K562 (cell line): ENCODE measurements around the gene CUEDC2. TPM values are rescaled to one million over a fixed set of nuclear protein-coding genes. Genes with fewer than 3 reads are reported as not detected.

Experiments
- ATAC-seq: fragments of 200-7000 bp; cut with Tn5 transposase; 3 replicates; pipeline ENCODE4 v1.9.1; 2020; ENCODE audit warnings: moderate library complexity
- BruUV-seq: library from RNA; stranded (reverse); fragments of 400-500 nt; replicated peaks from 2 replicates; lab custom pipeline; 2021; lab: Mats Ljungman, UMichigan
- CTCF ChIA-PET: fragments of 300-600 bp; formaldehyde crosslinking; extraction: SDS; loops from one replicate; lab custom pipeline; 2021; ENCODE audit warnings: low intra/inter-chr PET ratio; lab: Yijun Ruan, JAX
- POLR2A ChIA-PET: fragments of 300-600, 350-650 bp; sonication (Branson Sonifier 250); formaldehyde crosslinking; extraction: SDS; loops from one replicate; lab custom pipeline; 2021; ENCODE audit warnings: antibody characterized with exemption, inconsistent platforms; lab: Yijun Ruan, JAX
- DNase-seq, 4 experiments: peaks; one replicate each; pipeline versions ENCODE4 v3.0.0 to v3.0.0-alpha.2; 2011 to 2018; ENCODE audit warnings: low spot score in 3 of 4, mixed read lengths in 3 of 4; ENCODE audit errors: extremely low read depth in 1 of 4
- FAIRE-seq: peaks from 2 replicates; lab custom pipeline; 2011; peaks lifted over from hg19 to GRCh38; lab: Jason Lieb, UNC
- H2AFZ ChIP-seq: 2 replicates; pipeline ENCODE4 v1.6.0; 2011; ENCODE audit warnings: low read depth, low read length, control low read depth, inconsistent platforms
- H3K27ac ChIP-seq: fragments of 200-600 bp; 3 replicates; pipeline ENCODE4 v1.8.0; 2011; ENCODE audit warnings: low read depth, mild to moderate bottlenecking, control low read depth, inconsistent platforms, low read length, moderate library complexity, mixed read lengths; ENCODE audit errors: extremely low read depth
- H3K27me3 ChIP-seq, 2 experiments: fragments of 300-600 bp in 1 of 2; 2 replicates in 1 of 2; 3 replicates in 1 of 2; pipeline versions ENCODE4 v1.6.0 to v1.8.0; 2011; ENCODE audit warnings: inconsistent platforms in 2 of 2, low read length in 2 of 2, mild to moderate bottlenecking in 1 of 2, mixed read lengths in 1 of 2, moderate library complexity in 1 of 2; ENCODE audit not compliant: control insufficient read depth in 2 of 2, insufficient read depth in 2 of 2
- H3K36me3 ChIP-seq: fragments of 300-600 bp; 3 replicates; pipeline ENCODE4 v1.8.0; 2011; ENCODE audit warnings: mild to moderate bottlenecking, low read length, inconsistent platforms; ENCODE audit not compliant: control insufficient read depth, insufficient read depth
- H3K4me1 ChIP-seq, 2 experiments: fragments of 200-600 bp in 1 of 2; replicated peaks in 1 of 2; 2 replicates in 1 of 2; 3 replicates in 1 of 2; pipeline versions ENCODE4 v1.5.1 to v1.8.0; 2011; ENCODE audit warnings: inconsistent platforms in 2 of 2, low read length in 2 of 2, mild to moderate bottlenecking in 1 of 2, mixed read lengths in 1 of 2, moderate library complexity in 1 of 2; ENCODE audit not compliant: control insufficient read depth in 2 of 2, insufficient read depth in 2 of 2
- H3K4me2 ChIP-seq: 2 replicates; pipeline ENCODE4 v1.6.1; 2011; ENCODE audit warnings: low read length, control low read depth, inconsistent platforms, mixed read lengths; ENCODE audit not compliant: insufficient read depth
- H3K4me3 ChIP-seq: fragments of 200-600 bp; sonication (generic), shearing (Covaris generic); 2 replicates; pipeline ENCODE4 v1.5.1; 2016; ENCODE audit warnings: control low read depth, inconsistent platforms
- H3K79me2 ChIP-seq: fragments of 200-600 bp; 3 replicates; pipeline ENCODE4 v1.8.0; 2011; ENCODE audit warnings: low read length, inconsistent platforms; ENCODE audit not compliant: control insufficient read depth, insufficient read depth
- H3K9ac ChIP-seq, 2 experiments: 2 replicates each; pipeline versions ENCODE4 v1.6.0 to v1.6.1; 2011; ENCODE audit warnings: low read depth in 2 of 2, low read length in 2 of 2, control low read depth in 1 of 2, inconsistent platforms in 1 of 2, mild to moderate bottlenecking in 1 of 2, mixed read lengths in 1 of 2; ENCODE audit not compliant: insufficient read depth in 1 of 2
- H3K9me1 ChIP-seq: one replicate; pipeline ENCODE4 v1.6.0; 2011; ENCODE audit warnings: inconsistent platforms, mild to moderate bottlenecking, low read length, moderate library complexity; ENCODE audit not compliant: control insufficient read depth, insufficient read depth
- H3K9me3 ChIP-seq: replicated peaks from 2 replicates; pipeline ENCODE4 v1.5.1; 2011; ENCODE audit warnings: low read depth, low read length, inconsistent platforms; ENCODE audit not compliant: control insufficient read depth, insufficient read depth
- H4K20me1 ChIP-seq: replicated peaks from 2 replicates; pipeline ENCODE4 v1.6.1; 2011; ENCODE audit warnings: low read length, inconsistent platforms, mixed read lengths; ENCODE audit not compliant: control insufficient read depth, insufficient read depth
- E2F8 ChIP-seq: fragments of 450-650 bp; IDR thresholded peaks from 2 replicates; pipeline ENCODE4 v1.7.1; 2018; ENCODE audit warnings: mild to moderate bottlenecking, low read depth; ENCODE audit not compliant: partially characterized antibody
- EP400 ChIP-seq: fragments of 450-650 bp; IDR thresholded peaks from 2 replicates; pipeline ENCODE4 v1.6.1; 2017; ENCODE audit warnings: antibody characterized with exemption, mild to moderate bottlenecking, moderate library complexity
- GTF2E2 ChIP-seq: fragments of 200-800 bp; sonication (Bioruptor generic); IDR thresholded peaks from 2 replicates; pipeline ENCODE4 v1.6.1; 2016; ENCODE audit warnings: missing genetic modification characterization, missing compliant biosample characterization
- HMGXB4 ChIP-seq: sonication (generic); formaldehyde crosslinking; IDR thresholded peaks from 2 replicates; pipeline ENCODE4 v1.8.1; 2023; ENCODE audit warnings: mild to moderate bottlenecking, missing genetic modification reagents
- ILF3 ChIP-seq: fragments of 450-650 bp; IDR thresholded peaks from 2 replicates; pipeline ENCODE4 v1.6.1; 2018; ENCODE audit warnings: antibody characterized with exemption, mild to moderate bottlenecking, moderate library complexity, borderline replicate concordance
- MLLT1 ChIP-seq, 2 experiments: fragments of 450-650 bp; IDR thresholded peaks; 2 replicates each; pipeline ENCODE4 v1.6.1; 2016
- NR2C2 ChIP-seq, 2 experiments: fragments of 200-800 bp in 1 of 2; sonication (Bioruptor generic) in 1 of 2; sonication (generic) in 1 of 2; formaldehyde crosslinking in 1 of 2; IDR thresholded peaks; 2 replicates each; pipeline versions ENCODE4 v1.6.1 to v1.8.0; 2016 to 2022; ENCODE audit warnings: mild to moderate bottlenecking in 1 of 2, missing compliant biosample characterization in 1 of 2, missing genetic modification characterization in 1 of 2, missing genetic modification reagents in 1 of 2
- POLR2A ChIP-seq: fragments of 450-650 bp; conservative IDR thresholded peaks from 2 replicates; pipeline ENCODE4 v1.6.1; 2016
- SIN3A ChIP-seq, 2 experiments: fragments of 150-350 bp in 1 of 2; IDR thresholded peaks; 2 replicates each; pipeline ENCODE4 v1.6.1; 2011 to 2016; ENCODE audit warnings: borderline replicate concordance in 2 of 2, low read depth in 2 of 2, low read length in 2 of 2, mild to moderate bottlenecking in 2 of 2, moderate library complexity in 2 of 2; ENCODE audit not compliant: control insufficient read depth in 1 of 2
- TOE1 ChIP-seq, 2 experiments: fragments of 450-650 bp in 1 of 2; sonication (generic) in 1 of 2; formaldehyde crosslinking in 1 of 2; IDR thresholded peaks; 2 replicates each; pipeline versions ENCODE4 v1.7.1 to v1.8.0; 2016 to 2022; ENCODE audit warnings: borderline replicate concordance in 2 of 2, mild to moderate bottlenecking in 2 of 2, antibody characterized with exemption in 1 of 2, inconsistent platforms in 1 of 2, low read depth in 1 of 2, missing genetic modification reagents in 1 of 2, moderate library complexity in 1 of 2
- ZEB2 ChIP-seq: fragments of 450-650 bp; IDR thresholded peaks from 2 replicates; pipeline ENCODE4 v1.6.1; 2016
- ZKSCAN8 ChIP-seq: fragments of 200-800 bp; sonication (Bioruptor generic); IDR thresholded peaks from 2 replicates; pipeline ENCODE4 v1.6.1; 2016; ENCODE audit warnings: missing genetic modification characterization, missing compliant biosample characterization
- ZNF263 ChIP-seq: sonication (generic); formaldehyde crosslinking; IDR thresholded peaks from 2 replicates; pipeline ENCODE4 v1.8.0; 2022; ENCODE audit warnings: mild to moderate bottlenecking, missing genetic modification reagents, borderline replicate concordance
- ZNF511 ChIP-seq: sonication (generic); formaldehyde crosslinking; IDR thresholded peaks from 2 replicates; pipeline ENCODE4 v1.8.0; 2022; ENCODE audit warnings: mild to moderate bottlenecking, missing genetic modification reagents
- WGBS: fragments of 100-300 bp; shearing (Covaris generic); methylation state at CpG from one replicate; pipeline ENCODE4 v1.1.6; 2016; ENCODE audit warnings: low coverage, mixed read lengths; ENCODE audit not compliant: insufficient coverage; ENCODE audit errors: missing lambda C conversion rate; 5-methylcytosine and 5-hydroxymethylcytosine counted together
- in situ Hi-C: fragments of 300-500 bp; cut with MboI; formaldehyde crosslinking; loops from 4 replicates; pipeline ENCODE4 v1.15.0; 2018; ENCODE audit warnings: inconsistent platforms, mixed read lengths
- intact Hi-C: fragments of 100-400 bp; cut with micrococcal nuclease; formaldehyde crosslinking; loops from 2 replicates; pipeline ENCODE4 v1.14.2; 2022
- polyA plus RNA-seq, 8 experiments: library from polyadenylated mRNA; depleted of rRNA in 4 of 8; stranded (reverse) in 5 of 8; unstranded in 3 of 8; fragments of >200 nt; fragmentation: Nextera tagmentation in 2 of 8; fragmentation: Illumina TruSeq in 1 of 8; extraction: Ambion mirVana in 2 of 8; extraction: Trizol in 1 of 8; gene quantifications; 2 replicates each; pipeline versions ENCODE4 v1.2.1 to v1.2.3, GENCODE V29; 2011 to 2014; ENCODE audit warnings: inconsistent platforms in 1 of 8, missing spikeins in 1 of 8
- total RNA-seq, 7 experiments: library from RNA; depleted of rRNA in 6 of 7; stranded (reverse); fragments of >200 nt in 6 of 7; fragmentation: Illumina TruSeq in 2 of 7; extraction: Trizol in 2 of 7; gene quantifications; 2 replicates each; pipeline versions ENCODE4 v1.2.1 to v1.2.3, GENCODE V29; 2011 to 2021; ENCODE audit warnings: low replicate concordance in 1 of 7

The CUEDC2 gene
- total and polyA plus RNA-seq, 9 of the 15 experiments (the other 6 are each of a cell fraction or from before 2014, with no cell fraction given), result 8.5 to 48.9 (median 27.4) TPM

GRCh38 chr10:102450124-102450373 is 17.7 kb upstream of the CUEDC2 start:
- in situ Hi-C loops (no loop called here), intact Hi-C loops (no loop called here)
- Histone ChIP-seq H3K9me1 (no peaks in the 10 kb centered on the region), H3K27ac (peak overlapping the region; percentile 95), H3K36me3 (peaks cover 28% of the 10 kb centered on the region; the same call in 2 of the 3 replicates), H3K4me2 (peak overlapping the region; percentile 94), H3K4me1 (peaks cover 24 to 38% of the 10 kb centered on the region in 2 experiments), H3K9me3 (no peaks in the 10 kb centered on the region), H3K4me3 (peak overlapping the region; percentile 80), H2AFZ (peak overlapping the region; percentile 52), H3K79me2 (peaks cover 43% of the 10 kb centered on the region), H3K27me3 (no peaks in the 10 kb centered on the region), H3K9ac (peak overlapping the region; percentile 90 to 94), H4K20me1 (no peaks in the 10 kb centered on the region)
- WGBS, result 0% methylated on average over 9 of the region's 11 CpGs
- DNase-seq (no peak), ATAC-seq (no peak), FAIRE-seq (no peak)
- POLR2A ChIA-PET, result interaction anchor here (0.6 to 3.3 kb wide), 9 partner anchors 8 to 219 kb away, joined by 3 to 24 read pairs (median 9); partner anchors contain the start of genes CUEDC2 and FBXL15
- CTCF ChIA-PET, result no interaction called here
- TSS peak; percentile 35 for BruUV-seq
- TF ChIP-seq EP400, result 0 out of 2 replicates have a peak, but pooled peaks have one; percentile 51
- TF ChIP-seq E2F8, result peak; percentile 50
- no peak for TF ChIP-seq ZKSCAN8 (CRISPR knock-in tag)
- TF ChIP-seq POLR2A, result peak; percentile 69
- peak; percentile 48; the same call in 1 of the 2 replicates for TF ChIP-seq GTF2E2 (tag)
- TF ChIP-seq TOE1 (IDR thresholded peaks at IDR 0.05; ENCODE audit: borderline replicate concordance), result no peak
- TF ChIP-seq TOE1 (CRISPR knock-in tag; IDR thresholded peaks at IDR 0.05; ENCODE audit: borderline replicate concordance, low read depth), result 0 out of 2 replicates have a peak, but pooled peaks have one; percentile 53
- TF ChIP-seq ZNF263 (CRISPR knock-in tag), result peak; percentile 41; the same call in 1 of the 2 replicates
- TF ChIP-seq NR2C2 (CRISPR knock-in tag; IDR thresholded peaks at IDR 0.05), result no peak
- TF ChIP-seq NR2C2 (tag; IDR thresholded peaks at IDR 0.05), result 0 out of 2 replicates have a peak, but pooled peaks have one; percentile 19
- no peak for TF ChIP-seq HMGXB4
- TF ChIP-seq ZNF511 (CRISPR knock-in tag), result 0 out of 2 replicates have a peak, but pooled peaks have one; percentile 64
- TF ChIP-seq SIN3A (IDR thresholded peaks at IDR 0.05; ENCODE audit: borderline replicate concordance in 2 of 2, control insufficient read depth in 1 of 2, low read depth in 2 of 2, low read length in 2 of 2), result 0 out of 4 replicates have a peak, but pooled peaks of 1 of the 2 experiments have one; percentile 33
- TF ChIP-seq ILF3, result no peak
- 0 out of 4 replicates have a peak, but pooled peaks of 1 of the 2 experiments have one; percentile 33 for TF ChIP-seq MLLT1 (IDR thresholded peaks at IDR 0.05)
- peak; percentile 81 for TF ChIP-seq ZEB2
